RKO (cell line): ENCODE data around the gene RGS21.
"Not testable (repeated sequence)": the region's sequence is repeated elsewhere in the genome, so short reads cannot be mapped to it uniquely, and the experiment has no call there.

ENCODE experiments used
- DNase-seq: peaks from one replicate; pipeline ENCODE4 v3.0.0-alpha.2; 2016; ENCODE audit warnings: low spot score

The RGS21 gene, protein sequence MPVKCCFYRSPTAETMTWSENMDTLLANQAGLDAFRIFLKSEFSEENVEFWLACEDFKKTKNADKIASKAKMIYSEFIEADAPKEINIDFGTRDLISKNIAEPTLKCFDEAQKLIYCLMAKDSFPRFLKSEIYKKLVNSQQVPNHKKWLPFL

DNA sequence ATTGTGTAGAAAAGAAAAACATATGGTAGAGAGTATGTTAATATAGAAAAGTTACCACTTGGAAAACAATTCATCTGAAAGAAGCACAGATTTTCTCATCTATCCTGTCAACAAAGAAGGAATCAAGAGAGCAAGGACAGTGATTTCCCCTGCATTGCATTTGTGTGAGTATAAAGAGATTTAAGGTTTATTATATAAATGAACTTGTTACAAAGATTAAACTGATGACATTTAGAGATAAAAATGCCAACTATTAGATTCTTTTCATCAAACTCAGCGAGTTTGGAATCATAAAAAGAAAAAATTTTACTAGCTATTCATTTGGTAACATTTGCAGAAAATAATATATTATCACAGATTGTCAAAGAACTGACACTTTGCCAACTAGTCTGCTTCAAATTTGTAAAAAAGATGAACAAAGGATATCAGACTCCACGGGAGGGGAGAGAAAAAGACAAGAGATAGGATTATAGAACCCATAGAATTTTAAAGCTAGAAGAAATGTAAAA lies at the start of gene RGS21:
RGS21 (plus strand) TSS at position 51 of the 509 bp plus-strand sequence. CDS start 26,045 bp downstream, outside the sequence.
- no peak for DNase-seq

DNA sequence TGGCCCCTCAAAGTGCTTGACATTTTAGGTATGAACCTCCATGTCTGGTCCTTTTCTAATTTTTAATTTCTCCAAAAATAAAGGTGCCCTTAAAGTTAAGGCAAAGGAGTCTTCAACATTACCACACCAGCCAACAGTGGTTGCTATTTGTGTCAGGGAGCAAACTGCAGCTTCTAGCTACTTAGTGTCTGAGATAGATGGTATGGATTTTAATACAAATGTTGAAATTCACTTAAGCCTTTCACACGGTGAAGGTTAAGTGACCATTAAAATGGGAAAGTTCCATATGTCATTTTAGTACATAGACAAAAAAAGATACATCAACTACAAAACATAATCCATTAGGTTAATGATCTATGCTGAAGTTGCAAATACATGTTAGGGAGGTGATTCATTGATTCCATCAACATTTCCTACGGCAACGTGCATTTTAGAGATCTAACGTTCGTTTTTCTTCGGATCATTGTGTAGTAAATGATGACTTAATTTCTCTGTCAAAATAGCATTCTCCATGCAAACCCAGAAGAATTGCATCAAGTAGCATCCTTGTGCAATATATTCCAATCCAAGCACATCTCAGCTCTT lies 48.2 kb upstream of the RGS21 start:
- no peak for DNase-seq

DNA sequence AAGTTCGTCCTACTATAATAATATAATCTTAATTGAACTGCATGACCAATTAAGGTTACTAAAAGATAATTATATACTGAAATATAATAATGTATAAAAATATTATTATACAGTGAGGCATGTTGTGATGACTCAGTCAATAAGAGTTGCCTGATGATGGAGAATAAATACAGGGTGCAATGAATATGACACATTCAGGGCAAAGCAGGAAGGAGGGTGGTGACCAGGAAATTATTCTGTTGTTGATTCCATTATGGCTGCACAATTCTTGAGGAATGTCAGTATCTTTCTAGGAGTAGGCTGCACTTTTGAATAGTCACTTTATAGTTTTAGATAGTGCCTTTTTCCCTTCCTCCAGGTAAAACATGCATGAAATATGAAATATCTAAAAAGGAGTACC lies 46.4 kb upstream of the RGS21 start:
- DNase-seq, result peak; percentile 36

DNA sequence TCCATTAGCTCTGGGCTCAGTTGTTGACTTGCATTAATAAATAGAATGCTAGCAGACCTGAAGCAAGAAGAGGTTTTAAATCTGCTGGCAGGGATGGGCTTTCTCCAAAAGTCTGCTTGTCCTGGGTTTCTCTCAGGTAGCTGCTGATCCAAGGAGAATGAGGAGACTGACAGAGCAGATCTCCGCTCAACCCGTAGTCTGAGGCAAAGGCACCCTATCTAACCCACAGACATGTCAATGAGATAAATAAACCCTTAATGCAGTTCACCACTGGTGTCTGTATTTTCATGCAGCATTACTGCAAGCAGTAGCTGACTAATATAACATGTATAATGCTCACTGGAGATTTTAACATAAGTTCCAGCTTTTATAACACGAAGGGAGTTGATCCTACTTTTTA lies 44.1 kb upstream of the RGS21 start:
- no peak for DNase-seq

DNA sequence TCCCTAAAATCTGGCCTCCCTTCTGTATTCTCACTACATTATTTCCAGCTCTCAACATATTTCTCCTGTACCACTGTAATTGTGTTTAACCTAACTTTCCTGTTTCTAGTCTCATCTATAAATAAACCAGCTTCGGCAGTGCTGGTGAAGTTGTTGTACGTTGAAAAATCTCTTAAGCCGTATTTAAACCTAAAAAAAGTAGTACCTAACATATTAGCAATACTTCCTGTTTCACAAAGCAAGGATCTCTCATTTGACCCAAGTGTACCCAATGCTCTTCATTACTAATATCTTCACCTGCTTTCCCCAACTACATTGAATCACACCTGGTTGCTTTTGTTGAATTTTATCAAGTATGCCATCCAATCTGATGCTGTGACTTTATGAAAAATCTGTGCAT lies 42.2 kb upstream of the RGS21 start:
- no peak for DNase-seq

DNA sequence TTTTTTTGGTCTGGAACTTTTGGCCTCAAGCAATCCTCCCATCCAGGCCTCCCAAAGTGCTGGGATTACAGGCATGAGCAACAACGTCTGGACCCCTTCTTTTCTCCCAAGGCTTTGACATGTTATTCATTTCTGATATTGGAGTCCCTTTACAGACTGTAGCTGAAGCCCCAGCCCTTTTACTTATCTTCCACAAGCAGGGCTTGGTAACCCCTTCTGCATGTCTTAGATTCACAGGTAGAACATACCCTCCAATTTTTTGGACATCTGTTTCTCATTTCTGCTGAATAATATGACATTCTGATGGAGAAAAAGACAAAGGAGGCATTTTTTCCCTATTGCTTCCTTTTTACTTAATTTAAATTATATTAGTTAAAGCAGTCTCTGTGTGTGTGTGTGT lies 39.2 kb upstream of the RGS21 start:
- DNase-seq, result no peak

DNA sequence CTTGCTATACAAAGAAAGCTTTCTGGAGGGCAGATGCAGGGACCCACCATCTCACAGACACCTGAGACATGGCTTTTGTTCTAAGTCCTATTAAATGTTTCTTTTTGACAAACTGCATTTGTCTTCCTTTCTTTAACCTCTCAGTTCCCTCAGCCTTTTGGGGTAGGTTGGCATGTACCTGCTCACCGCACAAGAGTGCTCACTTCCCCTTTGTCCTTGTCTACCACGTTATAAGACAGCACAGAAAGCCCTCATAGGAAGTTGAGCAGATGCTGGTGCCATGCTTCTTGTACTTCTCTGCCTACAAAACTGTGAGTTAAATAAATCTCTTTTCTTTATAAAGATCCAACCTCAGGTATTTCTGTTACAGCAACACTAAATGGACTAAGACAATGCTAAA lies 31.9 kb upstream of the RGS21 start:
- no peak for DNase-seq

DNA sequence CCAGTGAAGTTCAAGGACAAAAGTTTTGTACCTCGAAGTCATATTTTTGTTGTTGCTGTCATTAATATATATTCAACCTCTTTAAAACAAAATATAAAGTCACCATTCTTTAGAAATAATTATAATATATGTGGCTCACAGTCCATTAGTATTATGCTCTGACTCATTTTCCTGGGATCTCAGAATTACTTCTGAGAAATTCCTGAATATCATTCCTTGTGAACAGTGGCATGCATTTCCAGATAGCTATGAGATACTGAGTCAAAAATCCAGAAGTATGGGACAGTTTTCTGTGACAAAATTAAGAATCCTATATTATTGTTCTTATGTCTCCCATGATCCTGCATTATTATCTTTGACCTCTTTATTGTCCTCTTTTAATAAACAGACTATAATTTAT lies 13.8 kb upstream of the RGS21 start:
- DNase-seq, result no peak

DNA sequence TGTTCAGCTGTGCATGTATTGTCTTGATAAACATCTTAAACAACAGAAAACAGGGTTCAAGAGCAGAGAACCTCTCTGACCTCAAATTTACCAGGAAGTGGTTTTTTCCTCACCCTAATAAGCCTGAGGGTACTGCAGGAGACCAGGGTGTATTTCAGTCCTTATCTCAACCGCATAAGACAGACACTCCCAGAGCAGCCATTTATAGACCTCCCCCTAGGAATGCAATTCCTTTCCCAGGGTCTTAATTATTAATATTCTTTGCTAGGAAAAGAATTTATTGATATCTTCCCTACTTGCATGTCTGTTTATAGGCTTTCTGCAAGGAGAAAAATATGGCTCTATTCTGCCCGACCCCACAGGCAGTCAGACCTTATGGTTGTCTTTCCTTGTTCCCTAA lies 8.5 kb upstream of the RGS21 start:
- not testable (repeated sequence) for DNase-seq

DNA sequence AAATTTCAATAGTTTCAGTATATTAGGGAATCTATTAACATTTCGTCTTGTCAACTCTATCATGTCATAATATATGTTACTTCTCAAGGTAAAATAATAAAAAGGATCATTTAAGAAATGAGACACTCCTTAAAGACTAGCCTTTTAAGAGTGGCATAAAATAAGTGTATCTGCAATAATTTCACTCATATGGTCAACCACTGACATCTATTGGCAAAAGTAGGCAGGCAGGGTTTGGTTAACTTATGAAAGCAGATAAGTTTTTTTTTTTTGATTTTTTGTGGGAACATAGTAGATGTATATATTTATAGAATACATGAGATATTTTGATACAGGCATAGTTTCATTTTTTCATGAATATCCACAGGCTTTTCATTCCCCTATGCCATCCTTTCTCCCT lies 5.5 kb upstream of the RGS21 start:
- peak; percentile 70 for DNase-seq

DNA sequence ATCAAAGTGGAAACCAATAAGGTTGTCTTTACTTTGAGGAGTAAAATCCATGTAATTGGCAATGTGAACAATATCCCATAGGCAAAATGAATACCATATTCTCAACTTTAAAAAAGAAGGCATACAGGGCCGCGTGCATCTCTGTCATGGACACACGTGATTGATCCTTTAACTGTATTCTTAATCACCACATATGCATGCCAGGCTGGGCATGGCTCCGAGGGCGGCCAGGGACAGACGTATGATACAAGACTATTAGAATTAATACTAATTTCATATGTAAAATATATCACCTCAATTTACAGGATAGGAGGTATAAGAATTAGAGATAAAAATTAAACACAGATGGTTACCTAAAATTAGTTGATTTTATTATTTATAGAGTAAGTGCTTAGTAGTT lies 11.2 kb downstream of the RGS21 start:
- no peak for DNase-seq

DNA sequence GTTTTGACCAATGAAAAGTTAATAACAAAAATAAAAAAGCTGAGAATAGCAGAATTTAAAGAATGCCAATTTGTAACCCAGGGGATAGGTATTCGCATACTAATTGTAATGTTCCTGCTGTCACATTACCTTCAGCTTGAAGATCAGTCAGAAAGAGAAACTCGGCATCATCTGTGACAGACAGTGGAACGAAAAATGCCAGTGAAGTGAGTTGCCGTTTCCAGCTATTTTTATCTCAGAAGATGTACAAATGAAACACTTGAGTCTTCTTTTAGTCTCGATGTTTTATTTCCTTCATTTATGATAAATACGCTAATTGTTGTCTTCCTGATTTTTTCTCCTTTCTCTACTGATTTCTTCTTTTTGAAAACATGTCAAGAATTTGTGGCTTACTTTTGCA lies 26.1 kb downstream of the RGS21 start:
- DNase-seq, result no peak

DNA sequence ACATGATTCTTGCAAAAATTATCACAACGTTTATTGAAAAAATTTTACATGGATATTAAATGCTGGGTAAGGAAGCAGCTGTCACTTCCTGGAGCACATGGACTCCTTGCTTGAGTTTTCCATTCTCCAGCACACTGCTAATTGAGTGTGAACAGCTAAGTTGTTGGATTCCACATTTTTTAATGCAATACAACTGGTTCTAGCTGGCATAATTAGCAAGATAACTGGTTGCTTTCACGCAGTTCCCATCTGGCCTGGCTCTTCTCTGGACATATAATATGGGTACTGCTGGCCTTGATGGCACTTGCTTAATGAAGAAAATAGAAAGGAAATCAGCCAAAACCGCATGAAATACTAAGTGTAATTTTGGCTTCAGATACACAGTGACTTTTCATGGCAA lies 26.6 kb downstream of the RGS21 start:
- DNase-seq, result no peak

DNA sequence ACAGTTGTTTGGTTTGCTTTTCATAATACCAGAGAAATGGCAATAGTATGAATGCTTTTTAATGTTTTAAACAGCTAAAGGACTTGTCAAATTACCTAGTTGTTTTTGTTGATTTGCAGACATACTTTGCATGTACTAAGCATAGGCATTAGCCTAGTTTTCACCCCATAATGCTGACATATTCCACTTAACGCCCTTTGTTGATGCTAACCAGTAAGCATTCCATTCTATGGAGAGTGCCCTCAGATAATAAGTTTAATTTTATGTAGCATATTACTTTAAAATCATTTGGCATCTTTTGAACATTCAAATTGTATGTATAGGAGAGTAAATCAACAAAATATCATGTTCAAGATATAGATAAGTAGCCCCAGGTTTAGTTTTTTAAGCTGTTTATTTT lies 32.5 kb downstream of the RGS21 start:
- DNase-seq, result no peak

DNA sequence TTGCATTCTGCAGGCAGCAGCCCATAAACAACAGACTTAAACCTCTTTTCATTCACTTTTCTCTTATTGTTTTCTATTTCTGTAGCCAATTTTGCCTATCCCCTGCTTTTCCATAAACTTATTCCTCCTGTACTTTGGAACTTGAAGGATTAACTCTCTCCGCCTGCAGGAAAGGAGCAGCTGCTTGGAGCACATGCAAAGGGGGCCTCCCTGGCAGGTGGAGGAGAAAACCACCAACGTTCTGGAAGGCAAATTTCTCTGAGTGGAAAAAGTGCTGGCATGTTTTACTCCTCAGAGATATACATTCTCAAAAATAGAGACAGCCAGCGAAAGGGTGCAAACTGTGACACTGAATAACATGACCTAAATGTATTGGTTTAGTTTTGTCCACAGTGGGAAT lies 33.6 kb downstream of the RGS21 start:
- DNase-seq, result no peak

DNA sequence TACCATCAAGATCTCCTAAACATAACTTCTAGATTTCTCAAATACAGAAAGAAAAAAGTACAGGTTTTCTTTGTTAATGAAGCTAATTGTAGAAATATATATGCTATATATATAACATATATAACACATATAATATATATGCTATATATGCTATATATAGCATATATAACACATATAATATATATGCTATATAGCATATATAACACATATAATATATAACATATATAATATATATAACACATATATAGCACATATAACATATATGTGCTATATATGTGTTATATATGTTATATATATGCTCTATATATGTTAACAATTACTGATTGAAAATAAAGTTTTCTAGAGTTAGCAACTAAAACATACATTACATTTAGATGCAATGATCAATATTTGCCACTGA lies 34.8 kb downstream of the RGS21 start:
- DNase-seq, result no peak

DNA sequence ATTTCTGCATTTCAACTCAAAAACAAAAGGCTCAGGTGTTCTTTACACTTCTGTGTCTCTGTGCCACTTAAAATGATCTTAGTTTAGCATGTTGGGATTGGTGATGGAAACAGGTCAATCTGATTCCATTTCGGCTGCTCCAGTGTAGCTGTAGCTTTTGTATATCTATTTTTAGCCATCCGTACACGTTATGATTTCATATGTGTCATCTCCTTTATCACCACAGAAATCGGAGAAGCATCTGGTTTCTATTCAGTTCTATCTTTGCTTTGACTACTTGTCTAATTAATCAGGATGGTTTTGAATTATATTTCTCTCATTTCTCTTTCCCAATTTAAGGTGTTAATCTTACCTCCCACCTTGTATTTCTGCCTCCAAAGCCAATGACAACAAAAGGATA lies 41.1 kb downstream of the RGS21 start:
- no peak for DNase-seq

DNA sequence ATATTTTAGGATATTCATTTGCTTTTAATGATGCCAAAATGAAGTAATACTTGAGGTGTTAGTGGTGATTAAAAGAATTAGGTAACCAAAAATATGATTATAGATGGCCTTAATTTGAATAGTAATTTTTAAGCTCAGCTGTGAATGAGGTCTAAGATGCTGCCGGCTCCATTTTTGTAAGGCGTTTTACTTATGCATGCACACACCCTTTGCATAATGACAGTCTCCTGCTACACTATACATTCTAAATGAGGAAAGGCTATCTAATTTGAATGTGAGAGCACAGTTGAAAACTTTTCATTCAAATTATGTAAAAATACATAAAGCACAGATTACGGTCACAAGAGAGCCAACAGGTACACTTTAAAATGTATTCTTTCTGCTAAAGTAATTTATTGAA lies 41.6 kb downstream of the RGS21 start:
- no peak for DNase-seq

DNA sequence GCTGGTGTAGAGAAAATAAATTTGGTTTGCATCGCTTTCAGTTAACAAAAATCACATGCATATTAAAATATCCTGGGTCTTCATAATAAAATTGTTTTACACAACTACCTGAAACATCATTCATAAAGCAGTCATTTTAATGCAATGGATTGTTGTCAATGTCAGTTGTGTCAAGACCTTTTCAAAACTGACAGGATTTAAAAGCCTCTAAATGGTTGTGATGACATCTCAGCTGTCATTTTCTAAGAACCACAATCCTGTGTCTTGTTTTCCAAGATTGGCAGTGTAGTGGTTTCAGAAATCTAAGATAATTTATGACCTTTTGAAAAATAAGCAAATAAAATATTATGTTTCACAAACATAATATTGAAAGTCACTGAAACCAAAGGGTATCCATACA lies 42.0 kb downstream of the RGS21 start:
- DNase-seq, result no peak

DNA sequence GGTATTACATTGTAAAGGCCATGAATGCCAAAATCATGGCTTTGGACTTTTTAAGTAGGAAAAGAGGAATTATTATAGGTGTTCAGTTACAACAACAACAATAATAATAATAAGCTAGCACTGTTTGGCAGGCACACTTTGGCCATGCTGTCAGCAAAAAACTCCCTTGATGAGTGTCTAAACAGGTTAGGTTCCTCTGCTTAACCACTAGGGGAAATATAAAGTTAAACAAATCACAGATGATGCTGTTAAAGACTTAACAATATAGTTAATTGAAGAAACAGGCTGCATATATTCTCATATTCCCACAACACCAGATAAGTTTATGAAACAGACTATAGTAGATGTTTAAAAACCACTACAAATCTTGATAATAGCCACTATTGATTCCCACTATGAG lies 46.4 kb downstream of the RGS21 start:
- peak; percentile 33 for DNase-seq

DNA sequence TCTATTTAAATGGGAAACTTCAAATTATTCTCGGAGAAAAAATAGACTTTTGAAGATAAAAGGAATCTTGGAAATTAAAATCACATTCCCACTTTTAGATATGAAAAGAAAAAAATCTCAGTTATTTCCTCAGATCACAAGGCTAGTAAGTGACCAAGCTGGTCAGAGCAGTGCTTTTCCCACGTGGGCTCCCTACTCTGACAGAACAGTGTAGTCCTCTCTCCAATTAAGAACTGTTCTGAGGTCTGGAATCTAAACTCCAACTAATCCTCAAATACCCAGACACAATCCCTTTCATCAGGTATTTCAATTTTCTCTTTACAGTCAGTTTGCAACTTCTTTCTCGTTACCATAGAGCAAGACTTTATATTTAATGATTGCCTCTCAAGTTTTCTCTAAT lies 50.6 kb downstream of the RGS21 start:
- no peak for DNase-seq

DNA sequence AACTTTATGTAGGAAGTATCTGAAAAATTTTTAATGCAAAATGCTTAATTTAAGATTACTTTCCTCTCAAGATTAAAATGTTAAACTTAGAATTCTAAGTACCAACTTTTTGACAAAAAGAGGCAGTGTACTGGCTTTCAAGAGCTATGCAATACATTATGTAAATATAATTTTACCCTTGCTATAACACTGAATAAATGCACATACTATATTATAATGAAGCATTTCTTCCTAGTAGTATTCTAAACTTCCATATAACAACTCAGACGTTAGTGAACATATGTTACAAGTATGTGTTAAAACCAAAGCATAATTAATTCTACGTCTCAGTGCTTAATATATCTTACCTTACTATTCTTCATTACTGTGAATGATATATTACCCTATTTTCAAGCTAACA lies 58.5 kb downstream of the RGS21 start:
- no peak for DNase-seq

DNA sequence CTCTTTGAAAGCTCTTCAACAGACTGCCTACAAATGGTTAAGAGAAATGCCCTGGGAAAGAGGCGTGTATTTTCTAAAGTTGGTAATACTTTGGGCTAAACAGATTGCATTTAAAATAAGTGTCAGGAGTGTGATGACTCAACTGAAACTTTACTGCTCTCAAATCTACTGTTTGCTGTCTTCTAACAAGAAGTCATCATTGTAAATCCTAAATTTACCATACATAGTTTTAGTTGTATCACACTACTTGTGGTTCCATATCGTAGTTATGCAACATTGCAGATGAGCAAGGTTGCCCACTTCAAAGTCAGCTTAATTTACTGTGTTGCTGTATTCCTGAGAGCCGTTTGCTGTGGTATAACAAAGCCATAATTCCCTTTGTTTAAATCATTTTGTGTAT lies 59.6 kb downstream of the RGS21 start:
- no peak for DNase-seq

DNA sequence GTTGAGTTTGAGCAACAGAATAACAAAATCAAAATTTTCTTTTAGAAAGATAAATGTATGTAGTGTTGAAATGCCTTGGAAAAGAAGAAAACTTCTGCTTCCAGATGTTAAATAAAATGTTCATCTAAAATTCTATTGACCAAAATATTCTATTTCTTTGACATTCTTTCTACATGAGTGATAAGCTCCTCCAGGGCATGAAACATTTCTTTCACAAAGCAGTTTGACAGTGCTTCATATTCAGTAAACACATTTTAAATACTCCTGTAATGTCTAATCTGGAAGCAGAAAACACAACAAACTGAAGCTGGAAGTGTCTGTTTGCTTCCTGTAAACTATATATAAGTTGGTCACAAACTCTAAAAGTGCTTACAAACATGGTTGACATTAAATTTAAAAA lies 61.5 kb downstream of the RGS21 start:
- DNase-seq, result no peak
